NCI-H2171 (cell line): ENCODE results near the gene ZNF17.

ENCODE experiments used
- DNase-seq: peaks from one replicate; lab custom pipeline; 2025; lab: John Stamatoyannopoulos, UW

The ZNF17 gene

GRCh38 chr19:57434386-57435061 lies 23.6 kb downstream of the ZNF17 start:
- DNase-seq, result no peak

- peak; percentile 98 for DNase-seq
Observed at GRCh38 chr19:57435062-57435978, 24.4 kb downstream of the ZNF17 start, which contains the start of gene ZNF749. TSS of gene ZNF749 (plus strand) at chr19:57435325. CDS start at chr19:57435579, 254 bp downstream.

- no peak for DNase-seq
Observed at GRCh38 chr19:57436417-57436816, 25.5 kb downstream of the ZNF17 start.

- no peak for DNase-seq
Observed at GRCh38 chr19:57437931-57438330, 27.0 kb downstream of the ZNF17 start.

- no peak for DNase-seq
Observed at GRCh38 chr19:57438925-57439324, 28.0 kb downstream of the ZNF17 start.

- DNase-seq, result no peak
Observed at GRCh38 chr19:57441979-57442752, 31.2 kb downstream of the ZNF17 start.

- no peak for DNase-seq
Observed at GRCh38 chr19:57443121-57443696, 32.2 kb downstream of the ZNF17 start.

GRCh38 chr19:57452307-57452706 lies 41.3 kb downstream of the ZNF17 start:
- DNase-seq, result no peak

GRCh38 chr19:57465680-57466381 lies 54.9 kb downstream of the ZNF17 start:
- no peak for DNase-seq

GRCh38 chr19:57466489-57466888 lies 55.5 kb downstream of the ZNF17 start:
- no peak for DNase-seq
